Activated T-helper 1 cell treated with anti-CD3 and anti-CD28 coated beads, Interleukin-12 subunit alpha, Interleukin-12 subunit beta, Interleukin-2, Interleukin-4 antibody, amounts not matched to agents 30 ng/mL and 10 ng/mL and 1 ng/mL, durations not matched to agents 14 hours and 24 hours and 36 hours (primary cell): Measurements from ENCODE around the gene MRFAP1L1. TPM values are rescaled to one million over a fixed set of nuclear protein-coding genes. Genes with fewer than 3 reads are reported as not detected.
A peak's percentile ranks its signal among the peaks of the same experiment; 100 is the strongest.
"Not testable (repeated sequence)": the region's sequence is repeated elsewhere in the genome, so short reads cannot be mapped to it uniquely, and the experiment has no call there.

Source experiments
- DNase-seq: peaks from one replicate; pipeline ENCODE4 v3.0.0; 2021; ENCODE audit warnings: low spot score
- H3K27ac Mint-ChIP-seq: one replicate; pipeline ENCODE4 v1.8.0; 2021; ENCODE audit warnings: mild to moderate bottlenecking, mixed read lengths
- H3K27me3 Mint-ChIP-seq: one replicate; pipeline ENCODE4 v1.8.0; 2022; ENCODE audit warnings: mild to moderate bottlenecking, moderate library complexity, mixed read lengths; ENCODE audit not compliant: insufficient read depth
- H3K36me3 Mint-ChIP-seq: one replicate; pipeline ENCODE4 v1.8.0; 2021; ENCODE audit warnings: low read depth, mixed read lengths
- H3K4me1 Mint-ChIP-seq: one replicate; pipeline ENCODE4 v1.8.0; 2021; ENCODE audit warnings: low read depth, mixed read lengths
- H3K4me3 Mint-ChIP-seq: one replicate; pipeline ENCODE4 v1.8.0; 2021; ENCODE audit warnings: mild to moderate bottlenecking, moderate library complexity, mixed read lengths
- H3K9me3 Mint-ChIP-seq: one replicate; pipeline ENCODE4 v1.8.0; 2021; ENCODE audit warnings: mixed read lengths
- intact Hi-C: fragments of 100-400 bp; cut with micrococcal nuclease; formaldehyde crosslinking; loops from one replicate; pipeline ENCODE4 v1.15.1; 2024
- total RNA-seq: library from RNA; stranded (reverse); gene quantifications from 2 replicates; pipeline ENCODE4 v1.2.3, GENCODE V29; 2022

The MRFAP1L1 gene
- total RNA-seq, 1 donor from 2014 or later: 51.7 TPM

DNA sequence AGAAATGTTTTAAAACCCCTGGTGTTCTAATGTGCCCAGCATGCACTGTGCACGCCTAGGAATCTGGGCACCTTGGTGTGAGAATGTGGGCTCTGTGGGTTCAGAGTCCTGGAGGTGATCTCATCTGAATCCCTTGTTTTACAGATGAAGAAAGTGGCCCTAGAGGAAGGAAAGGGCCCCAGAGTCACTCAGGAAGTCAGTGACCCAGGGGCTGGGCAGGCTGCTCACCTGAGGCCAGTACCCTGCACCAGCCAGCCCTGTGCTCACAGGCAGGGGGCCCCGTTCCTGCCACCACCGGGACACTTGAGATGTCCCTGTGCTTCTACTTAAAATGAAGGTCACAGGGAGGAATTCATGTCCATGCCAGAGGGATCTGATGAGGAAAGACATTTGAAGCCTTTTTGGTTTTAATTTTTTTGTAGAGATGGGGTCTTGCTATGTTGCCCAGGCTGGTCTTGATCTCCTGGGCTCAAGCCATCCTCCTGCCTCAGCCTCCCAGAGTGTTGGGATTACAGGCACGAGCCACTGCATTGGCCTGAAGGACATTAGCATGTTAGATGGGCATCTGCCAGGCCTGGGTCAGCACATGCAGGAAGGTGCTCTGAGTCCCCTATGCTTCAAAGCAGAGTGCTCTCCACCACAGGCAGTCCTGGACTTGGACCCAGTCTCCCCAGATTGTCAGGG lies 23.4 kb downstream of the MRFAP1L1 start:
- DNase-seq: no peak
- Mint-ChIP-seq H3K27me3 (no peaks in the 10 kb centered on the region), H3K27ac (no peak overlapping the region), H3K4me1 (peaks cover 60% of the 10 kb centered on the region), H3K4me3 (no peak overlapping the region), H3K9me3 (no peaks in the 10 kb centered on the region), H3K36me3 (peaks cover 10% of the 10 kb centered on the region)
- intact Hi-C loops: no loop called here

DNA sequence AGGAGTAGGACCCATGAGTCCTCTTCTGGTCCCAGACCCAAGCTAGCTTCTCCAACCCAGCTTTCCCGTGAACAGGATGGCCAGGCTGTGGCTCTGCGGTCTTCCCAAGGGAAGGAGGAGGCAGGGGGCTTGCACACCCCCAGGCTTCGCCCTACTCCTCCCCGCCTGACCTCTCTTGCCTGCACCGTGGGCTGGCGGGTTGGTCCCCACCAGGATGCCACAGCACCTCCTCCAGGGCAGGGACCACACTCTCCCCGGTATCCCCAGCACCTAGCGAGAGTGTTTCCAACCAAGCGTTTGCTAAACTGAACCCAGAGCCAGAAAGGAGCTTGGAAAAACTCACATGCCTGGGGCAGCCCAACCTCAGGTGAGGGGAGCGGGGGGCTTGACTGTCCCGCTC lies 25.0 kb downstream of the MRFAP1L1 start:
- H3K36me3 Mint-ChIP-seq: peaks cover 17% of the 10 kb centered on the region
- no peaks in the 10 kb centered on the region for H3K27me3 Mint-ChIP-seq
- no peaks in the 10 kb centered on the region for H3K9me3 Mint-ChIP-seq
- no peak overlapping the region for H3K4me3 Mint-ChIP-seq
- no peak for DNase-seq
- intact Hi-C loops: no loop called here
- peaks cover 44% of the 10 kb centered on the region for H3K4me1 Mint-ChIP-seq
- no peak overlapping the region for H3K27ac Mint-ChIP-seq

DNA sequence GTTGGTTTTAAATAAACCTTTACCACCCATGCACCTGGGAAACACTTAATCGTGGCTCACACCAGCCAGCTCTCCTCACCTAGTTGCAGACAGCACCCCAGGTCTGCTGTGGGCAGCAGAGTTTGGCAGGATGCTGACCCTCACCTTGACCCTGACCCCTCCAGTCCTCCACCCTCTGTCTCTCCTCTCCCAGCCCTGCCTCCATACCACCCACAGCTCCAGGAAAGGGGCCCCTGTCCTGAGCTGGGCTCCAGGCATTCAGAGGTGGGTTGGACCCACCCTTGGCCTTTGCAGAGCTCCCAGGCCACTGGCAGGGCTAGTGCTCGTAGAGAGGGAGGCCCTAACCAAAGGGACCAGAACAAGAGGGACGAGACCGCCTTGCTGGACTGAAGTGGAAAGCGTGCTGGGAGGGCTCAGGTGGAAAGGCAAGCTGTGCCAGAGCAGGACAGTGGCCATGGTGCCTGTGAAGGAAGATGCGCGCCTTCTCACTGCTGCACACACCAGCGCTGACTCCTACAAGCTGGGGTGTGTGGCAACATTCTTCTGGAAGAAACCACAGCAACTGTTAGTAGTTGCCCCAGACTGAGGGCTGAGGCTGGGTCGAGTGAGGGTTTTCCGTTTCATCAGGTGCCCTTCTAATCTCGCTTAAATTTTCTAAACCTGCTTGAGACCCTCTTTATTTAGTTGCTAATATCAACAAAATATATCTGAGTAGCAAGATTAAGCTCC lies 26.6 kb downstream of the MRFAP1L1 start:
- Mint-ChIP-seq H3K4me1 (peaks cover 34% of the 10 kb centered on the region), H3K4me3 (no peak overlapping the region), H3K36me3 (peaks cover 28% of the 10 kb centered on the region)

GRCh38 chr4:6681191-6681590 lies 28.5 kb downstream of the MRFAP1L1 start:
- peaks cover 32% of the 10 kb centered on the region for H3K4me1 Mint-ChIP-seq
- no peak overlapping the region for H3K27ac Mint-ChIP-seq
- no peak for DNase-seq
- peaks cover 37% of the 10 kb centered on the region for H3K36me3 Mint-ChIP-seq
- no peak overlapping the region for H3K4me3 Mint-ChIP-seq
- no peaks in the 10 kb centered on the region for H3K9me3 Mint-ChIP-seq
- H3K27me3 Mint-ChIP-seq: no peaks in the 10 kb centered on the region
- intact Hi-C loops: no loop called here

More for the DNA sequence above, 26.6 kb downstream of the MRFAP1L1 start:
- no peak for DNase-seq
- no peak overlapping the region for H3K27ac Mint-ChIP-seq
- intact Hi-C loops: no loop called here
- no peaks in the 10 kb centered on the region for H3K9me3 Mint-ChIP-seq
- H3K27me3 Mint-ChIP-seq: no peaks in the 10 kb centered on the region

DNA sequence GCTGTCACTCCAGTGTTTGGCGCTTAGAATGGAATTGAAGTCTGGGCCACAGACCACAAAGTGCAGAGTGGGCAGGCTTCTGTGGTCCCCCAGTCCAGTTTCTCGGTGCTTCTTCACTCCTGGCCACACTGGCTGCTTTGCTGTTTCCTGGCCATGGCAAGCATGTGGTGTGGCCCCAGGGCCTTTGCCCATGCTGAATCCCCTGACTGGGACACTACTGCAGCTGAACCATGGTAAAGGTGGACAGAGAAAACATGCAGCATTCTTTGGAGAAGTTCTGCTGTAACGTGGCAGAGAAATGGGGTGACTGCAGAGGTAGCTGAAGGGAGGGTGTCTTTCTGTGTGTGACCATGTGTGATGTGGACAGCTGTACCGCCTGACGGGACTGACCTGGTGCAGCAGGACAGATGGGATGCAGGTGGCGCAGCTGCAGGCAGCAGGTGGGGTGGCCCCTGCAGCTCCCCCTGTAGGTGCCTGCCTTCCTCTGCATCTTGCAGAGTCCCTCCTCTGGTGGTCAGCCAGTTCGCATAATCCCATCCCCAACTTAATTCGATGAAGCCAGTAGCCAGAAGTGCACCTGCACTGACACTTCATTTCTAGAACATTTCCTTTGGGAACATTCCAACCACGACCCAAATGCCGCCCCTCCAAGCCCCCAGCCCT lies 29.2 kb downstream of the MRFAP1L1 start:
- DNase-seq: no peak
- Mint-ChIP-seq H3K27ac (no peak overlapping the region), H3K36me3 (peaks cover 44% of the 10 kb centered on the region), H3K4me3 (no peak overlapping the region), H3K27me3 (no peaks in the 10 kb centered on the region), H3K9me3 (no peaks in the 10 kb centered on the region), H3K4me1 (peaks cover 33% of the 10 kb centered on the region)
- intact Hi-C loops: no loop called here

DNA sequence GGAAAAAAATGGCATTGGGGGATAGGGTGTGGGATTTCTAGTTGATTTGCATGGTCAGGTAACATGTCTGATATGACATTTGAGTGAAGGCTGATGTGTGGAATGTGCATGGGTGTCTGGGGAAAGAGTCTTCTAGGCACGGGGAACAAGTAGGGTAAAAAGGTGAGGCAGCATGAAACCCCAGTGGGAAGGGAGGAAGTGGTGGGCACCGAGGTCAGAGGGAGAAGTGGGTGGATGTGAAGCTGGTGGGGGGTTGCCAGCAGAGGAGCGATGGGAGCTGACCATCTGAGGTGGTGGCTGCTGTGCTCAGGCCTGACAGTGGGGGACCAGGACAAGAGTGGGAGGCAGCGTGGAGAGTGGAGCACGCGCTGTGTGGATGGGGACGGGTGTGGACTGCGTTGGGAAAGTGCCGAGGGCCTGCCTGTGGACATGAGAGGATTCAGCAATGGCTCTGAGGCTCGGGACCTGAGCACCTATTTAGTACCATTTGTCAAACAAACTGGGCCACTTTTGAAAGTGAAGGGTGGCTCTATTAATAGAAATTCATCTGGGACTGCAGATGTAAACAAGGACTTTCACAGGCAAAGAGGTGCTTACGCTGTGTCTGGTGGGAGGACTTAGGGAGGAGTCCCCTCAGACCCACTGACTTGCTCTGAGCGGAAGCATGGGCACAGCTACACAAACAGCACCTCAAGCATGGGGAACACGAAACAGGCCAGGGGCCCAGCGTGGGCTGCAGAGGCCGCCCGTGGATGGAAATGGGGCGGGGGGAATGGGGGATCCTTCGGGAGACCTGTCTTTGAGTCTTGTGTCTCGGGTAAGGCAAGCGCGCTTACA lies 32.7 kb downstream of the MRFAP1L1 start:
- H3K4me1 Mint-ChIP-seq: peaks cover 48% of the 10 kb centered on the region
- intact Hi-C loops: no loop called here
- H3K27me3 Mint-ChIP-seq: no peaks in the 10 kb centered on the region
- peak overlapping the region; percentile 98 for H3K4me3 Mint-ChIP-seq
- H3K27ac Mint-ChIP-seq: peak overlapping the region; percentile 77
- no peak for DNase-seq
- H3K36me3 Mint-ChIP-seq: peaks cover 54% of the 10 kb centered on the region
- no peaks in the 10 kb centered on the region for H3K9me3 Mint-ChIP-seq

GRCh38 chr4:6674500-6675149 lies 35.0 kb downstream of the MRFAP1L1 start:
- no peaks in the 10 kb centered on the region for H3K27me3 Mint-ChIP-seq
- peaks cover 42% of the 10 kb centered on the region for H3K36me3 Mint-ChIP-seq
- H3K27ac Mint-ChIP-seq: peak overlapping the region; percentile 97
- intact Hi-C loops: loop anchor here (1.0 kb wide), 9 partner anchors 15 to 394 kb away; partner anchors contain the start of genes BLOC1S4, GRPEL1, KIAA0232 and MRFAP1L1
- H3K4me3 Mint-ChIP-seq: peak overlapping the region; percentile 98
- no peaks in the 10 kb centered on the region for H3K9me3 Mint-ChIP-seq
- peaks cover 48% of the 10 kb centered on the region for H3K4me1 Mint-ChIP-seq
- DNase-seq: peak; percentile 60

DNA sequence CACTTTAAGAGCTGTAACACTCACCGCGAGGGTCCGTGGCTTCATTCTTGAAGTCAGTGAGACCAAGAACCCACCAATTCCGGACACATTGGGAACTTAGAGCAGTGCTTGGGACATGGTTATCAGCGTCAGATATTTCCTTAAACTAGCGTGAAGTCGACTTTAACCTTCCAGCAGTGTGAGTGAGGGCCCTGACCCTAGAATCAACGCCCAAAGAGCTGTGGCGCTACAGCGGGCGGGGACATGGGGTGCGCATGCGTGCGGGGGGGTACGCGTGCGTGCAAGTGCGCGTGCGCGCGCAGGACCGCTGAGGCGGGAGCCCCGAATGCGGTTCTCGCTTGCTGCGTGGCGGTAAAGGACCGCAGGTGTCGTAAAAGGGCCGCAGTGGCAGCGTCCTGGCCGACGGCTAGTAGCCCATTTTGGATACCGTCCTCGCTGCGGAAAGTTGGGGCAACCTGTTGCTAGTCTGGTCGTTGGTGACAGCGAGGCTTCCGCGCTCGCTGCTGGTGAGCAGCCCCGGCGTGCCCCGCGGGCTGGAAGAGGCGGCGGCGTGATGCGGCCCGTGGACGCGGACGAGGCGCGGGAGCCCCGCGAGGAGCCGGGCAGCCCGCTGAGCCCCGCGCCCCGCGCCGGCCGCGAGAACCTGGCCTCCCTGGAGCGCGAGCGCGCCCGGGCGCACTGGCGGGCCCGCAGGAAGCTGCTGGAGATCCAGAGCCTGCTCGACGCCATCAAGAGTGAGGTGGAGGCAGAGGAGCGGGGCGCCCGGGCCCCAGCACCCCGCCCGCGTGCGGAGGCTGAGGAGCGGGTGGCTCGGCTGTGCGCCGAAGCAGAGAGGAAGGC lies 35.8 kb downstream of the MRFAP1L1 start:
- Mint-ChIP-seq H3K36me3 (peaks cover 39% of the 10 kb centered on the region), H3K27ac (peak overlapping the region; percentile 97), H3K9me3 (no peaks in the 10 kb centered on the region), H3K4me3 (peak overlapping the region; percentile 98), H3K4me1 (peaks cover 48% of the 10 kb centered on the region), H3K27me3 (no peaks in the 10 kb centered on the region)
- intact Hi-C loops: loop anchor here (1.0 to 2.0 kb wide), 12 partner anchors 15 to 429 kb away; partner anchors contain the start of genes BLOC1S4, GRPEL1, KIAA0232 and MRFAP1
- DNase-seq: peak; percentile 93

DNA sequence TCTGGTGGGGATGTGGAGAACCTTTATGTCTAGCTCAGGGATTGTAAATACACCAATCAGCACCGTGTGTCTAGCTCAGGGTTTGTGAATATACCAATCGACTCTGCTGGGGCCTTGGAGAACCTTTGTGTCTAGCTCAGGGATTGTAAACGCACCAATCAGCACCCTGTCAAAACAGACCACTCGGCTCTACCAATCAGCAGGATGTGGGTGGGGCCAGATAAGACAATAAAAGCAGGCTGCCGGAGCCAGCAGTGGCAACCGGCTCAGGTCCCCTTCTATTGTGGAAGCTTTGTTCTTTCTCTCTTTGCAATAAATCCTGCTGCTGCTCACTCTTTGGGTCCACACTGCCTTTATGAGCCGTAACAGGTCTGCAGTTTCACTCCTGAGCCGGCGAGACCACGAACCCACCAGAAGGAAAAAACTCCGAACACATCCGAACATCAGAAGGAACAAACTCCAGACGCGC lies 36.4 kb downstream of the MRFAP1L1 start:
- intact Hi-C loops: loop anchor here (1.0 to 2.0 kb wide), 3 partner anchors 14 to 430 kb away; partner anchors contain the start of gene MRFAP1
- H3K4me3 Mint-ChIP-seq: peak overlapping the region; percentile 98
- H3K36me3 Mint-ChIP-seq: peaks cover 33% of the 10 kb centered on the region
- H3K9me3 Mint-ChIP-seq, H3K27me3 Mint-ChIP-seq: not testable (repeated sequence)
- peak overlapping the region; percentile 97 for H3K27ac Mint-ChIP-seq
- peak; percentile 41 for DNase-seq
- peaks cover 43% of the 10 kb centered on the region for H3K4me1 Mint-ChIP-seq

DNA sequence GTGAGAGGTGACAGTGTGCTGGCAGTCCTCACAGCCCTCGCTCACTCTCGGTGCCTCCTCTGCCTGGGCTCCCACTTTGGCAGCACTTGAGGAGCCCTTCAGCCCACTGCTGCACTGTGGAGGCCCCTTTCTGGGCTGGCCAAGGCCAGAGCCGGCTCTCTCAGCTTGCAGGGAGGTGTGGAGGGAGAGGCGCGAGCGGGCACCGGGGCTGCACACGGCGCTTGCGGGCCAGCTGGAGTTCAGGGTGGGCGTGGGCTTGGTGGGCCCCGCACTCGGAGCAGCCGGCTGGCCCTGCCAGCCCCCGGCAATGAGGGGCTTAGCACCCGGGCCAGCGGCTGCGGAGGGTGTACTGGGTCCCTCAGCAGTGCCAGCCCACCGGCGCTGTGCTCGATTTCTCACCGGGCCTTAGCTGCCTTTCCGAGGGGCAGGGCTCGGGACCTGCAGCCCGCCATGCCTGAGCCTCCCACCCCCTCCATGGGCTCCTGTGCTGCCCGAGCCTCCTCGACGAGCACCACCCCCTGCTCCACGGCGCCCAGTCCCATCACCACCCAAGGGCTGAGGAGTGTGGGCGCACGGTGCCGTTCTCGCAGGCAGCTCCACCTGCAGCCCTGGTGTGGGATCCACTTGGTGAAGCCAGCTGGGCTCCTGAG lies 37.0 kb downstream of the MRFAP1L1 start:
- not testable (repeated sequence) for H3K27me3 Mint-ChIP-seq, H3K9me3 Mint-ChIP-seq, DNase-seq, H3K27ac Mint-ChIP-seq
- H3K36me3 Mint-ChIP-seq: peaks cover 30% of the 10 kb centered on the region
- H3K4me3 Mint-ChIP-seq: peak overlapping the region; percentile 98
- intact Hi-C loops: loop anchor here (1.0 to 2.0 kb wide), 3 partner anchors 14 to 431 kb away; partner anchors contain the start of gene MRFAP1
- peaks cover 41% of the 10 kb centered on the region for H3K4me1 Mint-ChIP-seq

DNA sequence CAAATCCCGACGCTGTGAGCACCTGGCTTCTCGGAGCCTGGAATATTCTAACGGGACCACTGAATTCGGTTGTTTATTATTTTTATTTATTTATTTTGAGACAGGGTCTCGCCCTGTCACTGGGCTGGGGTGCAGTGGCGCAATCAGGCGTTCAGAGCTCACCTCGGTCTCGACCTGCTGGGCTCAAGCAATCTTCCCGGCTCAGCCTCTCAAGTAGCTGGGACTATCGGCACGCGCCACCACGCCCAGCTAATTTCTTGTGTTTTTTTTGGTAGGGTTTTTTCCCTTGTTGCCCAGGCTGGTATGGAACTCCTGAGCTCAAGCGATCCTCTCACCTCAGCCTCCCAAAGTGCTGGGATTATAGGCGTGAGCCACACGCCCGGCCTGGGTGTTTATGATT lies 37.5 kb downstream of the MRFAP1L1 start:
- peaks cover 35% of the 10 kb centered on the region for H3K4me1 Mint-ChIP-seq
- no peak overlapping the region for H3K27ac Mint-ChIP-seq
- H3K4me3 Mint-ChIP-seq: no peak overlapping the region
- DNase-seq: no peak
- H3K36me3 Mint-ChIP-seq: peaks cover 24% of the 10 kb centered on the region
- intact Hi-C loops: loop anchor here (2.0 kb wide), 1 partner anchor 13 kb away; no protein-coding TSS in a partner anchor
- H3K9me3 Mint-ChIP-seq: no peaks in the 10 kb centered on the region
- peaks cover 2% of the 10 kb centered on the region for H3K27me3 Mint-ChIP-seq
